Measurements from ENCODE around the gene ST13.
"Not testable (repeated sequence)": the region's sequence is repeated elsewhere in the genome, so short reads cannot be mapped to it uniquely, and the experiment has no call there.

Gene ST13

DNA sequence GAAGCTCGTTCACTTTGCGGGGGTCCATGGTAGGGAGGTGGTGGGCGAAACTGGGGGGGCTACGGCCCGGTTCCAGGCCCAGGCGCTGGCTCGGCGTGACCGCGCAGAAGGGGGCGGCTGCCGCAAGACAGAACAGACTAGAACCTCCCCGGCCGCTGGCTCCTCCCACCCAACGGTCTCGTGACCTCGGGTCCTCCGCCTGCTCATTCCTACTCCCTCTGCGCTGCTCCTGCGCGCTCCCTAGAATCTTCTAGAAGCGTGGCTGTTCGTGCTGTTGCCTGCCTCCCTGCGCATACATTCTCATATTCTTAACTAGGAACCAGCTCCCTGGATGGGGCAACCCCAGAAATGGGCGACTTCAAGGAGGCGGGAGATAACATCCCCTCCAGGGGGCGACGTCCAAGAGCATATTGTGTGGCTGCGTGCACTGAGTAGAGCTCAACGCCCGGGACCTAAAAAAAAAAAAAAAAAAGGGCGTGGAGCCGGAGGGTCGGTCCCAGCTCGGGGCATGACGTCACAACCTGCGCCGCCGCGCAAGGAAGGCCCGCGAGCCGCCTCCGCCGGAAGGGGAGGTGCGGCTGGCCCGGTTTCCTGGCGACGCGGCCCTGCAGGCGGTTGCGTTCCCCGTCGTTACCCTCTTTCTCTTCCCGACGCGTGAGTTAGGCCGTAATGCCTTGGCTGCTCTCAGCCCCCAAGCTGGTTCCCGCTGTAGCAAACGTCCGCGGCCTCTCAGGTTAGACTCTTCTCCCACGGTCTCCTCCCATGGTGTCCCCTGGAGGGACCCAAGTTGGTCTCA is at the start of gene ST13, which contains the start of gene XPNPEP3:
Gene ST13, minus strand, starts transcription at position 127 of the 796 bp plus-strand sequence. Its CDS starts 99 bp downstream, at position 28.
Gene XPNPEP3, plus strand, starts transcription at position 636 of the 796 bp plus-strand sequence. Its CDS starts 34 bp downstream, at position 670.
- DNase-seq = peak; percentile 98

GRCh38 chr22:40904101-40904500 is 47.7 kb upstream of the ST13 start:
- DNase-seq = no peak

- DNase-seq = no peak
Observed at GRCh38 chr22:40898850-40899357, 42.5 kb upstream of the ST13 start.

- DNase-seq = no peak
Observed at GRCh38 chr22:40894417-40894816, 38.0 kb upstream of the ST13 start.

- DNase-seq = no peak
Observed at GRCh38 chr22:40890881-40891280, 34.4 kb upstream of the ST13 start.

DNA sequence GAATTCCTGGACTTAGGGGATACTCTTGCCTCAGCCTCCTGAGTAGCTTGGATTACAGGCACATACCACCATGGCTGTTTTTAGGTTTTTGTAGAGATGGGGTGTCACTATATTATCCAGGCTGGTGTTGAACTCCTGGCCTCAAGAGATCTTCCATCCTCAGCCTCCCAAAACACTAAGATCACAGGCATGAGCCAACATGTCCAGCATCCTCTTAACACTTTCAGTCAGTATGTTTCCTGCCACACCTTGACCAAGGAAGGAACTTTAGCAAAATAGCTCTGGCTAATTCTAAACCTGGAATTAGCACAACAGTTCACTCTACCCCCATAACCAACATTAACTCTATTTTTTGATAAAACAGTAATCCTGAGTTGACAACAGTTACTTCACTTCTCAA is 32.7 kb upstream of the ST13 start:
- DNase-seq = no peak

DNA sequence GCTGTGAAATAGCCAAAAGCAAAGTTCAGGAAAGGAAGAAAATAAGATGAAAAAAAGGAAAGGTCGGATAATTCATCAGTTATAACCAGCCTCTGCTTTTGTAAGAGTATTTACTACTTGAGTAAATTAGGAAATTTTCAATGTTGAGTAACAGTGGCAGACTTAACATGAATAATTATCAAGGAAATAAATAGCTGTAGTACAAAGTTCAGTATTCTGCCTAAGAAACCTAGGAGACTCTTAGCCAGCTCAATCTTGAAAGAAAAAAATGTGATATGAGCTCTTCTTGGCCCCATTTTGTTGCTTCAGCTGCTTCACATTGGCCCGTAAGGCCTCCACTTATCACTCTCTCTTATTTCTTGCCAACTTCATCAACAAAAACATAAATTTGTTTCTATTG is 22.5 kb upstream of the ST13 start:
- DNase-seq = no peak

GRCh38 chr22:40877488-40877887 is 21.0 kb upstream of the ST13 start:
- no peak for DNase-seq

GRCh38 chr22:40876907-40877306 is 20.5 kb upstream of the ST13 start:
- no peak for DNase-seq

GRCh38 chr22:40875111-40875510 is 18.7 kb upstream of the ST13 start:
- DNase-seq = no peak

GRCh38 chr22:40874016-40874415 is 17.6 kb upstream of the ST13 start:
- DNase-seq = no peak

GRCh38 chr22:40868379-40868778 is 11.9 kb upstream of the ST13 start:
- DNase-seq = not testable (repeated sequence)

- DNase-seq = no peak
Observed at GRCh38 chr22:40867109-40867508, 10.7 kb upstream of the ST13 start.

GRCh38 chr22:40862537-40862936 is 6.1 kb upstream of the ST13 start:
- no peak for DNase-seq

- DNase-seq = no peak
Observed at GRCh38 chr22:40862013-40862412, 5.6 kb upstream of the ST13 start, which contains the start of gene DNAJB7. Gene DNAJB7 (minus strand): TSS chr22:40862113. CDS start chr22:40861994, 119 bp downstream.

GRCh38 chr22:40857309-40857855 is 943 bp upstream of the ST13 start:
- no peak for DNase-seq

DNA sequence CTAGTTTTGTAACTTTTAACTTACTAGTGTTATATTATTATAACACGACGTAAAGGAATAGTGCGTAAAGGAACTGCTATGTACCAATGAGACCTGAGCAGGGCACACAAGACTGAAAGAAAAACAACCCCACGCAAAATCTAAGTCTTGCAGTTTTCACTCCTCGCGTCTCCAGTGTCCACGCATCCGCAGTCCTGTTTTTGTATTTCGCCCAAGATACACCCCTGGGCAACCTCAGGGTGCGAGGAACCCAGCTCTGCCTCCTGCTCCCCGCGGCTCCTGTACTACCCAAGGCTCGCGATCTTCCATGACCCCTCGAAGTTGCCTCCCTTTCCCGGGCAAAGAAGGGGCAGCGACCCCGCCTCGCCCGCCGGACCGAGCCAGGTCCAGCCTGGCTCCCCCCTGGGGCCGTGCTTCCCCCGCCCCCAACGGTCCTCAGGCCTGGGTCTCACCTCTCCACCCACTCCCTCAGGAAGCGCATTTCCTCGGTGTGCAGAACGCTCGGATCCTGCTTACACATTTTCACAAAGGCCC is 393 bp downstream of the ST13 start:
- DNase-seq = no peak

DNA sequence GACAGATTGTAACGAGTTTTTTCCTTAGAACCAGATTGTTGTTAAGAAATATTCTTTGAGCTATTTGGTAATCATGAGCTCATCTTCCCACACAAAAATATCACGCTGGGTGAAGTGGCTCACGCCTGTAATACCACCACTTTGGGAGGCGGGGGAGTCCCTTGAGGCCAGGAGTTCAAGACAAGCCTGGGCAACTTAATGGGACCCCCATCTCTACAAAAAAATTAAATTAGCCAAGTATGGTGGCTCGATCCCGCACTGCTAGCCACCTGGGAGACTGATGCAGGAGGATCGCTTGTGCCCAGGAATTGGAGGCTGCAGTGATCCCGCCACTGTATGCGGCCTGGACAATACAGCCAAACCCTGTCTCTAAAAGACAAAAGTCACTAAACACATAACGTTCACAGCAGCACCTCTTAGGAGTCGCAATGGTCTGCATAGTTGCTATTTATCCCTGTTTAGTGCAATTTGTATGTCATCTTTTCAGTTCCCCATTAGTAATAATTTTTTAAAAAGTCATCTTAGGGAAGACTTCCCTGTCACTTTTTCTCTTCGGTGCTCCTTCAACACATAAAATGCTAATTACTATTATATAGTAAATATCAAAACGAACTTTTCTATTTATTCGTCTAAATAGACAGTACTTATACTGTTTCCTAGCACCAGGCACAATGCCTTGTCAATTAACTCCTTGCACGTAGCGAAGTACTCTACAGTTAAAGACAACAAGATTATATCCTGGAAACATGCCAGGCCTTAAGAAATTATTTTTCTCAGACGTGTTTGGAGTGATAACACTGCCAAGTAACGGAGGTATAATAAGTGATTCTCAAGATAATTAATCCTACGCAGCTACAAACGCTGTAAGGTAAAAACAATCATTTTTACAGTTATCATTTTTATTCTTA is 1.1 kb downstream of the ST13 start:
- no peak for DNase-seq

DNA sequence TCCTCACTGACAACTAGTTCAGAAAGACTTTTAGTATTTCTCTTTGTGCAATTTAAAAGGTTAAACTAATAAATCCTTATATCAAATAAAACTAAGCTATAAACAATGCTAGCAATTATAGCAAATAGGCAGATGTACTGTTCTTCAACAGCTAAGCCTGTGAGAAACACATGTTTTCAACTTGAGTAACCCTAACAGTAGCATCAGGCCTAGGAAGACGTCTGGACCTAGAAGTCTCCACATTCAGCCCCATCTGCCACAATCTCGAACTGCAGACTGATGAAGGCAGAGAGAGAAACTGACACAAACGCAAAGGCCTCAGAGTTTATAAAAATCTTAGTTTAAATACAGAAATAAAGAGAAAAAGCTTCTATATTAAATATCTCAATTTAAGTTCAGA is 2.5 kb downstream of the ST13 start:
- DNase-seq = no peak

GRCh38 chr22:40853333-40853732 is 3.1 kb downstream of the ST13 start:
- no peak for DNase-seq

DNA sequence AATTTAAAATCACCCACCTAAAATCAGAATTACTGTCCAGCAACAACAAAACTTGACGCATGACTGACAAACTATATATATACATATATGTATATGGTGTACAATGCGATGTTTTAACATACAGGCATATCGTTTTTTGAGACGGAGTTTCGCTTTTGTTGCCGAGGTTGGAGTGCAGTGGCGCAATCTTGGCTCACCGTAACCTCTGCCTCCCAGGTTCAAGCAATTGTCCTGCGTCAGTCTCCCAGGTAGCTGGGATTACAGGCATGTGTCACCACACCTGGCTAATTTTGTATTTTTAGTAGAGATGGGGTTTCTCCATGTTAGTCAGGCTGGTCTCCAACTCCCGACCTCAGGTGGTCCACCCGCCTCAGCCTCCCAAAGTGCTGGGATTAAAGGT is 10.6 kb downstream of the ST13 start:
- not testable (repeated sequence) for DNase-seq

GRCh38 chr22:40844951-40845350 is 11.5 kb downstream of the ST13 start:
- DNase-seq = no peak

DNA sequence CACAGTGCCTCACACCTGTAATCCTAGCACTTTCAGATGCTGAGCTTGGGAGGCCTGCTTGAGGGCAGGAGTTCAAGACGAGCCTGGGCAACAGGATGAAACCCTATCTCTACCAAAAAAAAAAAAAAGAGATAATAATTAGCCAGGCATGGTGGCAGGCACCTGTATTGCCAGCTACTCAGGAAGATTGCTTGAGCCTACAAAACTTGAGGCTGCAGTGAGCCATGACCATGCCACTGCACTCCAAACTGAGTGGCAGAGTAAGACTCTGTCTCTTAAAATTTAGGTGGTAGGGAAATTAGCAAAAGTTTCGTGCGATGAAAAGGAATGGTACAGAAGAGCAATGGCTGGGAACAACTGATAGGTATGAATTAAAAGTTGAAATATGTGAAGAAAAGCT is 18.0 kb downstream of the ST13 start:
- DNase-seq = no peak

All from right forelimb (tissue), 1 donor.